Measurements from ENCODE around the gene CDCA7. TPM values are rescaled to one million over a fixed set of nuclear protein-coding genes. Genes with fewer than 3 reads are reported as not detected.
A peak's percentile ranks its signal among the peaks of the same experiment; 100 is the strongest.

Gene CDCA7
- total RNA-seq, 2 experiments from 2014 or later = 1.6 to 1.8 TPM

DNA sequence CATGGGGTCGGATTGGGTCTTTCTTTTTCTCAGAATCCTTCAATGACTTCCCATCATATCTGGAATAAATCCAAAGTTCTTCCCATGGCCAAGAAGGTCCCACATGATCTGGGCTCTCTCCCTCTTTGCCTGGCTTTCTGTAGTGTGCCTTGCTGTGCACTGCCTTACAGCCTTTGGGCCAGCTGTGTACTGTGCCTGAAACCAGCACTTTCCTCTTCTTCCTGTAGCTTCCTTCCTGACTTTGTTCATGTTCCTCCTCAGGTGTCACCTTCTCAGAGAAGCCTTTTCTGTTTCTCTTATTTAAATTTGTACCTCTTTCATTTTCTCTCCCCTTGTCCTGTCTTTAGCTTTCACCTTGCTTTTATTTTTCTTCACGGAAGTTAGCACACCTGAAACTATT, 4.3 kb upstream of the CDCA7 start:
- H3K27ac Mint-ChIP-seq = no peak overlapping the region

DNA sequence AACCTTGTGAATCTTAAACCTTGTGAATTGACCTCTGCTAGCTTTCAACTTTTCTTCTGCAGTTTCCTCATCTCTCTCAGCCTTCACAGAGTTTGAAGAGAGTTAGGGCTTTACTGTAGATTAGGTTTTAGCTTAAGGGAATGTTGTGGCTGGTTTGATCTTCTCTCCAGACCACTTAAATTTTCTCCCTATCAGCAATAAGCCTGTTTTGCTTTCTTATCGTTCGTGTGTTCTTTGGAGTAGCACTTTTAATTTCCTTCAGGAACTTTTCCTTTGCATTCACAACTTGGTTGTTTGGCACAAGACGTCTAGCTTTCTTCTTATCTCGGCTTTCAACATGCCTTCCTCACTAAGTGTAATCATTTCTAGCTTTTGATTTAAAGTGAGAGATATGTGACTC, 2.8 kb upstream of the CDCA7 start:
- H3K9me3 Mint-ChIP-seq = peaks cover 3% of the 10 kb centered on the region
- intact Hi-C loops (cut with DNase I, micrococcal nuclease) = no loop called here
- no peak for DNase-seq
- peaks cover 53% of the 10 kb centered on the region for H3K27me3 Mint-ChIP-seq
- Histone ChIP-seq H3K4me3 (ENCODE audit: low read length) (no peak overlapping the region), H3K27ac (ENCODE audit: low read depth in 1 of 2, low read length in 2 of 2) (no peak overlapping the region), H3K27me3 (ENCODE audit: control insufficient read depth in 1 of 2, insufficient read depth in 2 of 2, low read length in 2 of 2) (peaks cover 13 to 20% of the 10 kb centered on the region in 2 experiments), H3K36me3 (ENCODE audit: insufficient read depth, low read length) (no peaks in the 10 kb centered on the region), H3K9me3 (ENCODE audit: control insufficient read depth in 1 of 2, insufficient read depth in 1 of 2, low read length in 2 of 2) (peaks cover under 1 to 9% of the 10 kb centered on the region in 2 experiments), H3K4me1 (ENCODE audit: insufficient read depth, low read length) (peaks cover 19% of the 10 kb centered on the region)
- no peak overlapping the region for H3K4me3 Mint-ChIP-seq
- TF ChIP-seq, protein P1, sequence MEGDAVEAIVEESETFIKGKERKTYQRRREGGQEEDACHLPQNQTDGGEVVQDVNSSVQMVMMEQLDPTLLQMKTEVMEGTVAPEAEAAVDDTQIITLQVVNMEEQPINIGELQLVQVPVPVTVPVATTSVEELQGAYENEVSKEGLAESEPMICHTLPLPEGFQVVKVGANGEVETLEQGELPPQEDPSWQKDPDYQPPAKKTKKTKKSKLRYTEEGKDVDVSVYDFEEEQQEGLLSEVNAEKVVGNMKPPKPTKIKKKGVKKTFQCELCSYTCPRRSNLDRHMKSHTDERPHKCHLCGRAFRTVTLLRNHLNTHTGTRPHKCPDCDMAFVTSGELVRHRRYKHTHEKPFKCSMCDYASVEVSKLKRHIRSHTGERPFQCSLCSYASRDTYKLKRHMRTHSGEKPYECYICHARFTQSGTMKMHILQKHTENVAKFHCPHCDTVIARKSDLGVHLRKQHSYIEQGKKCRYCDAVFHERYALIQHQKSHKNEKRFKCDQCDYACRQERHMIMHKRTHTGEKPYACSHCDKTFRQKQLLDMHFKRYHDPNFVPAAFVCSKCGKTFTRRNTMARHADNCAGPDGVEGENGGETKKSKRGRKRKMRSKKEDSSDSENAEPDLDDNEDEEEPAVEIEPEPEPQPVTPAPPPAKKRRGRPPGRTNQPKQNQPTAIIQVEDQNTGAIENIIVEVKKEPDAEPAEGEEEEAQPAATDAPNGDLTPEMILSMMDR (IDR thresholded peaks at IDR 0.05) = no peak
- ATAC-seq (ENCODE audit: poor library complexity) = no peak
- H3K36me3 Mint-ChIP-seq (ENCODE audit: low read depth) = no peaks in the 10 kb centered on the region
- peaks cover 19% of the 10 kb centered on the region for H3K4me1 Mint-ChIP-seq (ENCODE audit: low read depth)
- ChIA-PET CTCF (no interaction called here), POLR2A (no interaction called here)
- H3K27ac Mint-ChIP-seq = no peak overlapping the region

More for the DNA sequence above, 4.3 kb upstream of the CDCA7 start:
- H3K36me3 Mint-ChIP-seq (ENCODE audit: low read depth) = no peaks in the 10 kb centered on the region
- peaks cover 9% of the 10 kb centered on the region for H3K4me1 Mint-ChIP-seq (ENCODE audit: low read depth)
- TF ChIP-seq, protein P1 (IDR thresholded peaks at IDR 0.05) = no peak
- peaks cover 11% of the 10 kb centered on the region for H3K4me1 ChIP-seq (ENCODE audit: insufficient read depth, low read length)
- peaks cover 3% of the 10 kb centered on the region for H3K9me3 Mint-ChIP-seq
- no peak for DNase-seq
- no peak overlapping the region for H3K4me3 Mint-ChIP-seq
- no peaks in the 10 kb centered on the region for H3K36me3 ChIP-seq (ENCODE audit: insufficient read depth, low read length)
- peaks cover 4 to 10% of the 10 kb centered on the region in 2 experiments for H3K27me3 ChIP-seq (ENCODE audit: control insufficient read depth in 1 of 2, insufficient read depth in 2 of 2, low read length in 2 of 2)
- ChIA-PET CTCF (interaction anchor here (0.6 kb wide), 1 partner anchor 398 kb away, joined by 4 read pairs; no protein-coding TSS in a partner anchor), POLR2A (no interaction called here)
- intact Hi-C loops (cut with DNase I, micrococcal nuclease) = no loop called here
- H3K4me3 ChIP-seq (ENCODE audit: low read length) = no peak overlapping the region
- H3K27ac ChIP-seq (ENCODE audit: low read depth in 1 of 2, low read length in 2 of 2) = no peak overlapping the region
- peaks cover 39% of the 10 kb centered on the region for H3K27me3 Mint-ChIP-seq
- H3K9me3 ChIP-seq (ENCODE audit: control insufficient read depth in 1 of 2, insufficient read depth in 1 of 2, low read length in 2 of 2) = peaks cover 10 to 18% of the 10 kb centered on the region in 2 experiments
- no peak for ATAC-seq (ENCODE audit: poor library complexity)

DNA sequence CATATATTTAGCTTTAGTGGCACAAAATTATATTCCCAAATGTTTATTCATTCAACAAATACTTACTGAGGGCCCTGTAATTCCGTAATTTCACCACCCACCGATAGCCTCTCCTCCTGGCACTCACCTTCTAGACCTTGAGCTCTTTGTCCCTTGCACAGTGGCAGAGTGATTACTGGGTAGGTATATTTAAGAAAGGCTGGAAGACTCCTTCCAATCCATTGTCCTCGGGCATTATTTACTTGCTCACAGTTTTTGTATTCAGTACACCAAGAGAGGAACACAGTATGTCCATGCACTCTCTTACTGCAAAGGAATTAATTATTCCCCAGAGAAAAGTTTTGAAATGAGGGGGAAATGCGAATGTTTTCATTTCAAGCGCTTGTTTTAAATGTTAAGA, 1.1 kb upstream of the CDCA7 start:
- no peak overlapping the region for H3K27ac Mint-ChIP-seq
- ChIA-PET POLR2A (no interaction called here), CTCF (no interaction called here)
- ATAC-seq (ENCODE audit: poor library complexity) = no peak
- no peak for DNase-seq
- intact Hi-C loops (cut with DNase I, micrococcal nuclease) = no loop called here
- peaks cover 19% of the 10 kb centered on the region for H3K4me1 Mint-ChIP-seq (ENCODE audit: low read depth)
- Histone ChIP-seq H3K4me3 (ENCODE audit: low read length) (no peak overlapping the region), H3K9me3 (ENCODE audit: control insufficient read depth in 1 of 2, insufficient read depth in 1 of 2, low read length in 2 of 2) (peaks cover 0 to 9% of the 10 kb centered on the region in 2 experiments), H3K4me1 (ENCODE audit: insufficient read depth, low read length) (peaks cover 22% of the 10 kb centered on the region), H3K36me3 (ENCODE audit: insufficient read depth, low read length) (no peaks in the 10 kb centered on the region), H3K27ac (ENCODE audit: low read depth in 1 of 2, low read length in 2 of 2) (no peak overlapping the region), H3K27me3 (ENCODE audit: control insufficient read depth in 1 of 2, insufficient read depth in 2 of 2, low read length in 2 of 2) (peaks cover 13 to 20% of the 10 kb centered on the region in 2 experiments)
- H3K4me3 Mint-ChIP-seq = peak overlapping the region; percentile 90
- H3K9me3 Mint-ChIP-seq = no peaks in the 10 kb centered on the region
- peaks cover 61% of the 10 kb centered on the region for H3K27me3 Mint-ChIP-seq
- H3K36me3 Mint-ChIP-seq (ENCODE audit: low read depth) = no peaks in the 10 kb centered on the region
- TF ChIP-seq, protein P1 (IDR thresholded peaks at IDR 0.05) = no peak

All from CD4-positive, alpha-beta T cell (primary cell).